Testis (tissue), 2 donors: Measurements from ENCODE around the gene SNAP47.

Experiments used
- POLR2A ChIP-seq: fragments of 450-650 bp; IDR thresholded peaks from one replicate; pipeline ENCODE4 v1.6.1; 2017; ENCODE audit warnings: antibody characterized with exemption, mild to moderate bottlenecking, moderate library complexity
- TF ChIP-seq, protein P1 (sequence below), 3 experiments: fragments of 450-650 bp in 2 of 3; fragments of 200-600 bp in 1 of 3; sonication (generic) in 1 of 3; IDR thresholded peaks; one replicate each; pipeline ENCODE4 v1.5.1; 2016 to 2019; ENCODE audit warnings: antibody characterized with exemption in 3 of 3, mild to moderate bottlenecking in 2 of 3, moderate library complexity in 1 of 3

DNA sequence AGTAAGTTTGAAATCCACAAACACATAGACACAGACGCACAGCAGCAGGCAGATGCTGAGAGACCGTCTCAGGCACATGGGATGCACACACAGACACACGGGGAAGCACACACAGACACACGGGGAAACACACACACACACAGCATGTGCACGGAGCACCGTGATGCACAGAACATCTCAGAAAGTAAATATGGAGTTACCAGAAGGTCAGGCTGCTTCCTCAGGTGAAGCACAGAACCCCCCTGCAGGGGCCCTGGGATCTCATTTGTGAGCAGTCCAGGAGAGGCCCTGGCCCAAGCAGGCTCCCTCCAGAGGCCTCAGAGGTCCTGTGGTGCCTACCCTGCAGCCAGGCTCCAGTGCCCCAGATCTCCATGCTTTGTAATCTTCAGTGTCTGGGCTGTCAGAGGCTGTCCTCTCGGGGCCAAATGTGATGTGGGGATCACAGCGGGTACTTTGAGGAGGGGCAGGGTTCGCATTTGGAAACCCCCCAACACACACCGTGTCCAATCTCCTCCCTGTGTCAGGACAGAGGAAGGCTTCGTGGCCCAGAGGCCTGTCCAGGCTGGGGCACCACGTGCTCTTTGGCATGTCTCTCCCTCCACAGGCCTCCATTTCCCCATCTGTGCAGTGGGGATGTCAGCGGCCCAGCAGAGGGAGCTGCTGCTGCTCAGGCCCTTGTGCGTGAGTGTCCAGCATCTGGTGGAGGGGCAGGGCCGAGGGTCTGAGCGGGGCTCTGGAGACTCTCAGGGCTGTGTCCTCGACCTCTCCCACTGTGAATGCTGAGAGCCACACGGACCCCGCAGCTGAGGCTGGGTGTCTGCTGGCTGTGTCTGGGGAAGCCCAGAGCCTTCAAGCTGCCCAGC is 57.2 kb downstream of the SNAP47 start:
- TF ChIP-seq, protein P1, sequence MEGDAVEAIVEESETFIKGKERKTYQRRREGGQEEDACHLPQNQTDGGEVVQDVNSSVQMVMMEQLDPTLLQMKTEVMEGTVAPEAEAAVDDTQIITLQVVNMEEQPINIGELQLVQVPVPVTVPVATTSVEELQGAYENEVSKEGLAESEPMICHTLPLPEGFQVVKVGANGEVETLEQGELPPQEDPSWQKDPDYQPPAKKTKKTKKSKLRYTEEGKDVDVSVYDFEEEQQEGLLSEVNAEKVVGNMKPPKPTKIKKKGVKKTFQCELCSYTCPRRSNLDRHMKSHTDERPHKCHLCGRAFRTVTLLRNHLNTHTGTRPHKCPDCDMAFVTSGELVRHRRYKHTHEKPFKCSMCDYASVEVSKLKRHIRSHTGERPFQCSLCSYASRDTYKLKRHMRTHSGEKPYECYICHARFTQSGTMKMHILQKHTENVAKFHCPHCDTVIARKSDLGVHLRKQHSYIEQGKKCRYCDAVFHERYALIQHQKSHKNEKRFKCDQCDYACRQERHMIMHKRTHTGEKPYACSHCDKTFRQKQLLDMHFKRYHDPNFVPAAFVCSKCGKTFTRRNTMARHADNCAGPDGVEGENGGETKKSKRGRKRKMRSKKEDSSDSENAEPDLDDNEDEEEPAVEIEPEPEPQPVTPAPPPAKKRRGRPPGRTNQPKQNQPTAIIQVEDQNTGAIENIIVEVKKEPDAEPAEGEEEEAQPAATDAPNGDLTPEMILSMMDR (IDR thresholded peaks at IDR 0.05) = no peak
- no peak for TF ChIP-seq POLR2A
